Ectodermal cell (in vitro differentiated cells): ENCODE results near the gene DOCK4.

Experiments used
- H3K27ac ChIP-seq: 2 replicates; pipeline ENCODE4 v1.7.0; 2013; ENCODE audit warnings: mild to moderate bottlenecking, low read depth, low read length; ENCODE audit not compliant: insufficient read depth, poor library complexity, severe bottlenecking
- H3K27me3 ChIP-seq: 2 replicates; pipeline ENCODE4 v1.7.0; 2013; ENCODE audit warnings: mild to moderate bottlenecking, low read length; ENCODE audit not compliant: insufficient read depth, control insufficient read depth, poor library complexity, severe bottlenecking
- H3K36me3 ChIP-seq: one replicate; pipeline ENCODE4 v1.7.0; 2013; ENCODE audit warnings: low read length; ENCODE audit not compliant: control insufficient read depth, insufficient read depth
- H3K4me1 ChIP-seq: one replicate; pipeline ENCODE4 v1.7.0; 2013; ENCODE audit warnings: low read length; ENCODE audit not compliant: control insufficient read depth, insufficient read depth
- H3K4me3 ChIP-seq: 2 replicates; pipeline ENCODE4 v1.7.0; 2013; ENCODE audit warnings: low read depth, low read length, control low read depth; ENCODE audit not compliant: insufficient read depth
- H3K9me3 ChIP-seq: 2 replicates; pipeline ENCODE4 v1.7.0; 2013; ENCODE audit warnings: mild to moderate bottlenecking, low read length, moderate library complexity; ENCODE audit not compliant: control insufficient read depth
- WGBS, 2 experiments: methylation state at CpG; one replicate each; pipeline ENCODE4 v1.1.7; 2013; ENCODE audit warnings: missing lambda C conversion rate in 2 of 2; 5-methylcytosine and 5-hydroxymethylcytosine counted together

Gene DOCK4

GRCh38 chr7:112162142-112162766 lies 43.9 kb downstream of the DOCK4 start:
- Histone ChIP-seq H3K27me3 (no peaks in the 10 kb centered on the region), H3K9me3 (no peaks in the 10 kb centered on the region), H3K36me3 (no peaks in the 10 kb centered on the region), H3K4me3 (no peak overlapping the region), H3K27ac (peak overlapping the region; percentile 93), H3K4me1 (peaks cover 45% of the 10 kb centered on the region)
- 6 to 13% methylated on average over 2 of the region's 2 CpGs for WGBS, 2 experiments

DNA sequence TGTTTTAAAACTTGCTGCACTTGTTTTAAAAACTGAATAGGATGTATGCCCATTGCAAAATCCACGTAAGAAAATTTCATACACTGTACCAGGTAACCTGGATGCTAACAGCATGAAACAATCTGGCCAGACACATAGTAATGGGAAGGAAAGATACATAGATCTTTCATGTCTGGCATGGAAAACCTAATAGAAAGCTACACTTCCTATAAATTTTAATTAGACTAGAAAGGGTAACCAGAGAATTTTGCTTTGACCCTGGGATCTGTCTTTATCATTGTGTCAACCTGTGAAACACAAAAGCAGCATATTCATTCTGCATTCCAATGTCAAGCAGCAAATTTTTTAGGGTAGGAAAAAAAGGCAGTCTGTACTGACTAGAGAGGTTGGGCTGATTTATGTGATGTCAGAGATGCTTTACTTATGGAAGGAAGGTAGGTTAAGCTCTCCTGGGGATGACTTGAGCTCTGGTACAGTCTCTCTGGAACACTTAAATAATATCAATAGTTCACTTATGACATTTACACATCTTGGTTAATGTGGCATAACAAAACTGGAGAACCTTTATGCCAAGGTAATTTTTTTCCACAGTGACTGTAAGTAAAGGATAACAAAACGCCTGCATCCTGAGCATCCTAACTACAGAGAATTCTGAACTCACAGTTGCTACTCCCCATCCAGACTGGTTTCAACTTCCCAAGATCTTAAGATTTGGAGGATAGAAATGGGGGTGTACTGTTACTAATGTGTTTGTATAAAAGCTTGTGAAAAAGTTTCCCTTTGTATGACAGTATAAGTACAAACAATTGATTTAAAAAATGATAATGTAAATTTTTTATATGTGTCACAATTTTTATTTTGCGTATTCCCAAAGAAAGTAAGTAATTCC lies 44.7 kb downstream of the DOCK4 start:
- H3K27ac ChIP-seq: peak overlapping the region; percentile 93
- 48 to 75% methylated on average over 1 to 3 of the region's 3 CpGs for WGBS, 2 experiments
- H3K36me3 ChIP-seq: no peaks in the 10 kb centered on the region
- peaks cover 45% of the 10 kb centered on the region for H3K4me1 ChIP-seq
- H3K9me3 ChIP-seq: no peaks in the 10 kb centered on the region
- no peak overlapping the region for H3K4me3 ChIP-seq
- no peaks in the 10 kb centered on the region for H3K27me3 ChIP-seq

- 67 to 72% methylated on average over 7 of the region's 7 CpGs for WGBS, 2 experiments
- Histone ChIP-seq H3K36me3 (no peaks in the 10 kb centered on the region), H3K4me1 (peaks cover 45% of the 10 kb centered on the region), H3K4me3 (no peak overlapping the region), H3K27me3 (no peaks in the 10 kb centered on the region), H3K27ac (no peak overlapping the region), H3K9me3 (no peaks in the 10 kb centered on the region)
Measured at GRCh38 chr7:112160771-112161150, 45.4 kb downstream of the DOCK4 start.

DNA sequence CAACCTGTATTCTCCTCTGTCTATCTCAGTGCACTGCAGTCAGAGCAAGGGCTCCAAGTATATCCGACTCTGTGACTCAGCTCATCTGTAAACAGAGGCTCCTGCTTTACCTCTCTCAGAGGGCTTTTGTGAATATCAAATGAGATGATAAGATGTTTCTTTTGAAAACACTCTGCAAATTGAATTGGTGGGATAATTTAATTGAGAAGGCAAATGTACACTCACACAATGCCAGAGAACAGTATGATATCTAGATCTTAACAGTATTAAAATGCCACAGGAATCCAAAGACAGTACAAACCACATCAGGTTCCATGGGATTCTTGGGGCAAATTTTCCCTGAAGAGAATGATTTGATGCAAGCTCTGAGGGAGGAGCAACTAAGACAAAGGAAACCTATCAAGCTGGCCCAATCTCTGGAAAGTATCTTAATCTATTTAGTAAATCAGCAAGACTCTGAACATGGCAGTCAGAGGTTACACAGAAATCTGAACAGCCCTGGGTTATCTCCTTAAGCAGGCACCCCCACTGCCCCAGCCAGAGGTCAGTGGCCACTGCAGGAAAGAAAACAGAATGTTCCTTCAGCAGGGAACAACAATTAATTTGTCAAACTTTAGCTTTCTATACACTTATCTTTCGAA lies 45.9 kb downstream of the DOCK4 start:
- H3K36me3 ChIP-seq: no peaks in the 10 kb centered on the region
- H3K27me3 ChIP-seq: no peaks in the 10 kb centered on the region
- peaks cover 45% of the 10 kb centered on the region for H3K4me1 ChIP-seq
- H3K9me3 ChIP-seq: no peaks in the 10 kb centered on the region
- H3K4me3 ChIP-seq: no peak overlapping the region
- peak overlapping the region; percentile 23 for H3K27ac ChIP-seq
- WGBS, 2 experiments: 64 to 67% methylated on average over 2 of the region's 2 CpGs

- no peak overlapping the region for H3K4me3 ChIP-seq
- H3K27ac ChIP-seq: no peak overlapping the region
- peaks cover 45% of the 10 kb centered on the region for H3K4me1 ChIP-seq
- no peaks in the 10 kb centered on the region for H3K36me3 ChIP-seq
- H3K27me3 ChIP-seq: no peaks in the 10 kb centered on the region
- WGBS, 2 experiments: 92% methylated on average over 8 of the region's 8 CpGs
- H3K9me3 ChIP-seq: no peaks in the 10 kb centered on the region
Measured at GRCh38 chr7:112159351-112159750, 46.8 kb downstream of the DOCK4 start.

DNA sequence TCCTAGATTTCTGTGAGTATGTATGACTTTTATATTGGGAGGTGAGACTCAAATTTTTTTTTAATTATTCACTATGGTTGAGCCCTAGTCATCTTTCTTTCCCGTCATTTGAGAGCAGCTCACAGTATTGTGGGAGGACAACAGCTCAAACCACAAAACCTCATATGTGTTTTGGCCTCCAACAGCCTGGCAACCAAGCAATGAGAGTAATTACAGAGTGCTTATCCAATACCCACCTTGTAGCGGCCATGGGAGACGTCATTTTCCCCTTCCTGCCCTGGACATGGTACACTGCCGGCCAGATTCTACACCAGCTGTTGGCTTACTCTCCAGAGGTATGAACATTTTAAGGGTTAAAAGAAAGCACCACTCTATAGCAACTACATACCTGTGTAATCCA lies 49.1 kb downstream of the DOCK4 start:
- Histone ChIP-seq H3K4me1 (peaks cover 29% of the 10 kb centered on the region), H3K27me3 (no peaks in the 10 kb centered on the region), H3K9me3 (no peaks in the 10 kb centered on the region), H3K4me3 (no peak overlapping the region), H3K36me3 (no peaks in the 10 kb centered on the region), H3K27ac (no peak overlapping the region)
- WGBS, 2 experiments: 66 to 72% methylated on average over 4 of the region's 4 CpGs

DNA sequence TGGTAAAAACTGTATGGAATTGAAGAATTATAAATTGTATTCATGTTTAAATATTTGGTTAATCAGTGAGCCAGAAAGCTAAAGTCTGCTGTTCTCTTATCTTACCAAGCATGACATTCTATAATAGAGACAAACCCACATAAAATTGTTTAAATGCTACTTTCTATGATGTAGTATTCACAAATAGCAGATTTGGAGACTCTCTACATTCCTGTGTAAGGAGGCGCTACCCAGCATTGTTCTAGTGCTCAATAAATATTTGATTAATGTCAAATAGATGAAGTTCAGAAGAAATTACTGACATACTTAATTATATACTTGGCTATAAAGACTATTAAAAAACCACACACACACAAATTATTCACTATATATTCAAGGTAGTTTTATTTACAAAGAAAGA lies 49.8 kb downstream of the DOCK4 start:
- H3K27ac ChIP-seq: no peak overlapping the region
- no CpG with 5 or more reads among the region's 1 CpG for WGBS, 2 experiments
- H3K27me3 ChIP-seq: no peaks in the 10 kb centered on the region
- no peaks in the 10 kb centered on the region for H3K36me3 ChIP-seq
- no peak overlapping the region for H3K4me3 ChIP-seq
- peaks cover 24% of the 10 kb centered on the region for H3K4me1 ChIP-seq
- H3K9me3 ChIP-seq: no peaks in the 10 kb centered on the region

GRCh38 chr7:112154690-112155089 lies 51.5 kb downstream of the DOCK4 start:
- H3K9me3 ChIP-seq: no peaks in the 10 kb centered on the region
- WGBS, 2 experiments: 71 to 73% methylated on average over 4 of the region's 4 CpGs

DNA sequence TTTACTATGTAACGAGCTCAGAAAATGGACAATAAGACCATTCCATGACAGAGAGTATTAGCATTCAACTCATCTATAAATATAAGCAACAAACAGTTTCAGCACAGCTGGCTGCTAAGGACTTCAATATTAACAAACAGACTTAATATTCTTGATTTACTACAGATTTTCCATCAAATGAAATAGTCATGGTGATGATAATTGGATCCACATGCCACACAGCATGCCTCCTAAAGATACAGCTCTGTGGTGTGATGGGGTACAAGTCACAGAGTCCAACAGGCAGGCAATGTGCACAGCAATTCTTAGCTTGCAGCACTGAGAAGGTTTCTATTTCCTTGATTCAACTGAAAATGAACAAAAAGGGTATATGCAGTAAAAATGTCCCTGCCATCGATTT lies 54.0 kb downstream of the DOCK4 start:
- Histone ChIP-seq H3K4me1 (peaks cover 9% of the 10 kb centered on the region), H3K36me3 (no peaks in the 10 kb centered on the region), H3K4me3 (no peak overlapping the region), H3K27ac (no peak overlapping the region), H3K27me3 (no peaks in the 10 kb centered on the region), H3K9me3 (no peaks in the 10 kb centered on the region)
- WGBS, 2 experiments: 79 to 97% methylated on average over 2 of the region's 2 CpGs

More at GRCh38 chr7:112154690-112155089, 51.5 kb downstream of the DOCK4 start:
- Histone ChIP-seq H3K4me3 (no peak overlapping the region), H3K27ac (no peak overlapping the region), H3K4me1 (peaks cover 12% of the 10 kb centered on the region), H3K36me3 (no peaks in the 10 kb centered on the region), H3K27me3 (no peaks in the 10 kb centered on the region)
